Body of pancreas (tissue), 4 donors: ENCODE measurements around the gene SSRP1.

Source experiments
- CTCF ChIP-seq, 7 experiments: fragments of 450-650 bp in 4 of 7; fragments of 200-600 bp in 3 of 7; sonication (generic) in 3 of 7; IDR thresholded peaks; one replicate each; pipeline ENCODE4 v1.5.1; 2016 to 2019; ENCODE audit warnings: antibody characterized with exemption in 7 of 7
- POLR2A ChIP-seq, 3 donors: fragments of 450-650 bp; IDR thresholded peaks; one replicate each; pipeline ENCODE4 v1.6.1; 2016; ENCODE audit warnings: antibody characterized with exemption in 3 of 3, mild to moderate bottlenecking in 2 of 3

GRCh38 chr11:57373146-57373545 lies 37.5 kb upstream of the SSRP1 start:
- TF ChIP-seq POLR2A (IDR thresholded peaks at IDR 0.05) (no peak), CTCF (IDR thresholded peaks at IDR 0.05) (no peak)
